SK-N-SH (cell line): ENCODE data around the gene DBX2. TPM values are rescaled to one million over a fixed set of nuclear protein-coding genes. Genes with fewer than 3 reads are reported as not detected.

Source experiments
- CTCF ChIA-PET: fragments of 300-600, 350-600 bp; formaldehyde crosslinking; extraction: SDS; loops from one replicate; lab custom pipeline; 2021; lab: Yijun Ruan, JAX
- POLR2A ChIA-PET: fragments of 350-600 bp; sonication (Branson Sonifier 250); formaldehyde crosslinking; extraction: SDS; loops from one replicate; lab custom pipeline; 2020; ENCODE audit warnings: antibody characterized with exemption, inconsistent platforms; lab: Yijun Ruan, JAX
- DNase-seq: peaks from one replicate; pipeline ENCODE4 v3.0.0; 2012
- H2AFZ ChIP-seq: fragments of 200-600 bp; sonication (generic); 2 replicates; pipeline ENCODE4 v1.8.1; 2016; ENCODE audit warnings: antibody characterized with exemption, mild to moderate bottlenecking, low read depth
- H3F3A ChIP-seq: fragments of 200-600 bp; sonication (generic); replicated peaks from 2 replicates; pipeline ENCODE3; 2016; ENCODE audit warnings: antibody characterized with exemption, mild to moderate bottlenecking; ENCODE audit not compliant: insufficient read depth
- H3K27ac ChIP-seq, 2 experiments: fragments of 200-500 bp in 1 of 2; fragments of 200-600 bp in 1 of 2; sonication (Bioruptor generic) in 1 of 2; sonication (generic), shearing (Covaris generic) in 1 of 2; 2 replicates each; pipeline versions ENCODE4 v1.5.1 to v1.6.1; 2014 to 2016; ENCODE audit warnings: low read depth in 2 of 2, inconsistent platforms in 1 of 2, low read length in 1 of 2, mild to moderate bottlenecking in 1 of 2, mixed read lengths in 1 of 2
- H3K27me3 ChIP-seq: fragments of 200-600 bp; sonication (generic), shearing (Covaris generic); 2 replicates; pipeline ENCODE4 v1.6.1; 2016; ENCODE audit warnings: mixed run types; ENCODE audit not compliant: insufficient read depth
- H3K36me3 ChIP-seq, 2 experiments: fragments of 200-500 bp in 1 of 2; fragments of 200-600 bp in 1 of 2; sonication (Bioruptor generic) in 1 of 2; sonication (generic) in 1 of 2; replicated peaks in 1 of 2; 2 replicates each; pipeline versions ENCODE3 to v1.5.1; 2014 to 2016; ENCODE audit warnings: low read length in 1 of 2, mild to moderate bottlenecking in 1 of 2; ENCODE audit not compliant: insufficient read depth in 2 of 2, control insufficient read depth in 1 of 2
- H3K4me1 ChIP-seq, 2 experiments: fragments of 200-500 bp in 1 of 2; fragments of 200-600 bp in 1 of 2; sonication (Bioruptor generic) in 1 of 2; sonication (generic), shearing (Covaris generic) in 1 of 2; 2 replicates each; pipeline versions ENCODE4 v1.5.1 to v1.6.1; 2014 to 2016; ENCODE audit warnings: low read depth in 1 of 2, low read length in 1 of 2, mixed run types in 1 of 2; ENCODE audit not compliant: insufficient read depth in 2 of 2, control insufficient read depth in 1 of 2
- H3K4me2 ChIP-seq: fragments of 200-600 bp; sonication (generic), shearing (Covaris generic); 2 replicates; pipeline ENCODE4 v1.6.1; 2017; ENCODE audit warnings: mixed run types
- H3K4me3 ChIP-seq, 2 experiments: fragments of 200-500 bp in 1 of 2; fragments of 200-600 bp in 1 of 2; sonication (Bioruptor generic) in 1 of 2; sonication (generic), shearing (Covaris generic) in 1 of 2; 2 replicates each; pipeline versions ENCODE4 v1.5.1 to v1.8.1; 2014 to 2016; ENCODE audit warnings: low read depth in 2 of 2, inconsistent platforms in 1 of 2, low read length in 1 of 2, mild to moderate bottlenecking in 1 of 2, mixed read lengths in 1 of 2, moderate library complexity in 1 of 2
- H3K79me2 ChIP-seq: fragments of 200-600 bp; sonication (generic); 2 replicates; pipeline ENCODE4 v1.8.1; 2017; ENCODE audit warnings: mild to moderate bottlenecking; ENCODE audit not compliant: insufficient read depth
- H3K9ac ChIP-seq: fragments of 200-600 bp; sonication (generic); 2 replicates; pipeline ENCODE4 v1.6.1; 2017; ENCODE audit warnings: mixed run types
- H3K9me2 ChIP-seq: fragments of 200-600 bp; sonication (generic); 2 replicates; pipeline ENCODE4 v1.6.1; 2017; ENCODE audit warnings: mixed run types
- H3K9me3 ChIP-seq: fragments of 200-600 bp; sonication (generic); 2 replicates; pipeline ENCODE4 v1.6.1; 2017; ENCODE audit warnings: mixed run types, mild to moderate bottlenecking, moderate library complexity
- H4K20me1 ChIP-seq: fragments of 200-600 bp; sonication (generic); 2 replicates; pipeline ENCODE4 v1.6.1; 2017; ENCODE audit warnings: mild to moderate bottlenecking, mixed run types; ENCODE audit not compliant: insufficient read depth
- FOSL2 ChIP-seq: IDR thresholded peaks from 2 replicates; pipeline ENCODE4 v1.4.0; 2012; ENCODE audit warnings: low read depth, mild to moderate bottlenecking, moderate library complexity, borderline replicate concordance
- FOXJ3 ChIP-seq: sonication (generic); formaldehyde crosslinking; IDR thresholded peaks from 2 replicates; pipeline ENCODE4 v1.5.1; 2020; ENCODE audit warnings: mild to moderate bottlenecking, missing genetic modification reagents
- IRF3 ChIP-seq: fragments of 150-350 bp; IDR thresholded peaks from 2 replicates; pipeline ENCODE4 v1.6.1; 2016; ENCODE audit warnings: mild to moderate bottlenecking, low read depth, low read length
- MAX ChIP-seq: IDR thresholded peaks from 2 replicates; pipeline ENCODE4 v1.4.0; 2012; ENCODE audit warnings: low read depth
- MEF2A ChIP-seq: IDR thresholded peaks from 2 replicates; pipeline ENCODE4 v1.4.0; 2012; ENCODE audit warnings: low read depth, borderline replicate concordance
- PBX3 ChIP-seq: IDR thresholded peaks from 2 replicates; pipeline ENCODE4; 2012
- SIN3A ChIP-seq: IDR thresholded peaks from 2 replicates; pipeline ENCODE4 v1.6.1; 2012; ENCODE audit warnings: low read depth, mild to moderate bottlenecking, low read length, moderate library complexity, borderline replicate concordance
- TAF1 ChIP-seq: IDR thresholded peaks from 2 replicates; pipeline ENCODE4 v1.6.1; 2012; ENCODE audit warnings: low read depth, mild to moderate bottlenecking, low read length, moderate library complexity, borderline replicate concordance
- USF1 ChIP-seq: IDR thresholded peaks from 2 replicates; pipeline ENCODE4 v1.4.0; 2012; ENCODE audit warnings: low read depth, borderline replicate concordance
- ZBTB33 ChIP-seq: IDR thresholded peaks from 2 replicates; pipeline ENCODE4 v1.4.0; 2012; ENCODE audit warnings: low read depth, borderline replicate concordance
- polyA plus RNA-seq, 3 experiments: library from polyadenylated mRNA; depleted of rRNA; stranded (reverse); fragments of >200 nt; gene quantifications; 2 replicates each; pipeline ENCODE4 v1.2.3, GENCODE V29; 2012

Gene DBX2
- polyA plus RNA-seq, 1 of the 3 experiments (the other 2 are of a cell fraction), result not detected

- POLR2A ChIA-PET, result no interaction called here
- no peak overlapping the region for H2AFZ ChIP-seq
These were observed 10.1 kb upstream of the DBX2 start for GRCh38 chr12:45060976-45061375.

More at GRCh38 chr12:45060976-45061375, 10.1 kb upstream of the DBX2 start:
- Histone ChIP-seq H3K27me3 (no peaks in the 10 kb centered on the region; the same call in 1 of the 2 replicates), H3K4me3 (no peak overlapping the region), H3F3A (no peaks in the 10 kb centered on the region), H3K9me3 (no peaks in the 10 kb centered on the region), H3K79me2 (no peaks in the 10 kb centered on the region), H3K9me2 (no peaks in the 10 kb centered on the region), H4K20me1 (no peaks in the 10 kb centered on the region), H3K36me3 (no peaks in the 10 kb centered on the region), H3K9ac (no peak overlapping the region), H3K4me2 (no peak overlapping the region), H3K27ac (no peak overlapping the region), H3K4me1 (no peaks in the 10 kb centered on the region)
- DNase-seq, result no peak
- TF ChIP-seq FOXJ3 (CRISPR knock-in tag) (no peak), ZBTB33 (no peak), MAX (no peak), SIN3A (no peak), FOSL2 (no peak), TAF1 (no peak), IRF3 (no peak), PBX3 (no peak), USF1 (no peak), MEF2A (no peak)
- CTCF ChIA-PET, result no interaction called here
